WTC11 (cell line): ENCODE data around the gene NTPCR. TPM values are rescaled to one million over a fixed set of nuclear protein-coding genes. Genes with fewer than 3 reads are reported as not detected.

ENCODE experiments used
- ATAC-seq: fragments of 200-7000 bp; cut with Tn5 transposase; 2 replicates; pipeline ENCODE4 v1.10.0; 2021; ENCODE audit warnings: mild to moderate bottlenecking, moderate library complexity
- CTCF ChIA-PET: fragments of 300-600 bp; sonication (Branson Sonifier 250); formaldehyde crosslinking; loops from one replicate; lab custom pipeline; 2021; ENCODE audit warnings: antibody characterized with exemption; lab: Charles Lee
- POLR2A ChIA-PET: fragments of 350-600 bp; sonication (Branson Sonifier 250); formaldehyde crosslinking; loops from one replicate; lab custom pipeline; 2021; ENCODE audit warnings: antibody characterized with exemption; lab: Charles Lee
- DNase-seq: peaks from one replicate; pipeline ENCODE4 v3.0.0; 2021; ENCODE audit warnings: low spot score
- H3K27ac Mint-ChIP-seq: 2 replicates; pipeline ENCODE4 v1.8.0; 2021; ENCODE audit warnings: mixed read lengths
- H3K27me3 Mint-ChIP-seq: 2 replicates; pipeline ENCODE4 v1.8.0; 2021; ENCODE audit warnings: low read depth, mild to moderate bottlenecking, moderate library complexity, mixed read lengths
- H3K36me3 Mint-ChIP-seq: 2 replicates; pipeline ENCODE4 v1.8.0; 2021; ENCODE audit warnings: mixed read lengths
- H3K4me1 Mint-ChIP-seq: 2 replicates; pipeline ENCODE4 v1.8.0; 2022; ENCODE audit warnings: mixed read lengths
- H3K4me3 Mint-ChIP-seq: 2 replicates; pipeline ENCODE4 v1.8.0; 2021; ENCODE audit warnings: mild to moderate bottlenecking, moderate library complexity, mixed read lengths
- H3K9me3 Mint-ChIP-seq: 2 replicates; pipeline ENCODE4 v1.8.0; 2021; ENCODE audit warnings: mixed read lengths
- CBFB ChIP-seq: sonication (generic); formaldehyde crosslinking; IDR thresholded peaks from 2 replicates; pipeline ENCODE4 v1.8.1; 2022; ENCODE audit warnings: mild to moderate bottlenecking, low read depth, missing genetic modification reagents
- CTCF ChIP-seq: fragments of 200-600 bp; IDR thresholded peaks from 2 replicates; pipeline ENCODE4 v1.8.0; 2022; ENCODE audit warnings: antibody characterized with exemption
- EMX1 ChIP-seq: fragments of 250-450 bp; sonication (Bioruptor Pico); IDR thresholded peaks from 2 replicates; pipeline ENCODE4 v1.8.0; 2021; ENCODE audit warnings: mild to moderate bottlenecking
- ETV6 ChIP-seq: sonication (generic); formaldehyde crosslinking; IDR thresholded peaks from 2 replicates; pipeline ENCODE4 v1.8.1; 2022; ENCODE audit warnings: mild to moderate bottlenecking, missing genetic modification reagents
- FOXJ3 ChIP-seq: sonication (generic); formaldehyde crosslinking; IDR thresholded peaks from 2 replicates; pipeline ENCODE4 v1.9.0; 2021; ENCODE audit warnings: missing genetic modification reagents, mild to moderate bottlenecking, borderline replicate concordance
- HMGXB4 ChIP-seq: sonication (generic); formaldehyde crosslinking; IDR thresholded peaks from 2 replicates; pipeline ENCODE4 v1.8.1; 2023; ENCODE audit warnings: mild to moderate bottlenecking, moderate library complexity, missing genetic modification reagents
- KAT7 ChIP-seq: sonication (generic); formaldehyde crosslinking; IDR thresholded peaks from 2 replicates; pipeline ENCODE4 v1.8.1; 2023; ENCODE audit warnings: missing genetic modification reagents, mild to moderate bottlenecking, borderline replicate concordance
- MAX ChIP-seq: sonication (generic); formaldehyde crosslinking; IDR thresholded peaks from 2 replicates; pipeline ENCODE4 v1.8.0; 2022; ENCODE audit warnings: mild to moderate bottlenecking, missing genetic modification reagents
- NFATC4 ChIP-seq: fragments of 250-450 bp; sonication (Bioruptor Pico); IDR thresholded peaks from 2 replicates; pipeline ENCODE4 v1.9.0; 2021; ENCODE audit warnings: mild to moderate bottlenecking
- NR2C2 ChIP-seq: sonication (generic); formaldehyde crosslinking; IDR thresholded peaks from 2 replicates; pipeline ENCODE4 v1.8.0; 2022; ENCODE audit warnings: mild to moderate bottlenecking, missing genetic modification reagents
- RELA ChIP-seq: sonication (generic); formaldehyde crosslinking; IDR thresholded peaks from 2 replicates; pipeline ENCODE4 v1.8.1; 2022; ENCODE audit warnings: missing genetic modification reagents, mild to moderate bottlenecking, borderline replicate concordance
- SOX15 ChIP-seq: fragments of 250-450 bp; sonication (Bioruptor Pico); IDR thresholded peaks from 2 replicates; pipeline ENCODE4 v1.9.0; 2021; ENCODE audit warnings: mild to moderate bottlenecking
- TEAD4 ChIP-seq: sonication (generic); formaldehyde crosslinking; IDR thresholded peaks from 2 replicates; pipeline ENCODE4 v1.8.0; 2022; ENCODE audit warnings: mild to moderate bottlenecking, missing genetic modification reagents
- ZBTB21 ChIP-seq: sonication (generic); formaldehyde crosslinking; IDR thresholded peaks from 2 replicates; pipeline ENCODE4 v1.8.1; 2023; ENCODE audit warnings: mild to moderate bottlenecking, missing genetic modification reagents, borderline replicate concordance
- total RNA-seq: library from RNA; stranded (reverse); gene quantifications from 3 replicates; pipeline ENCODE4 v1.2.3, GENCODE V29; 2021
- TF ChIP-seq, protein P1 (sequence below): fragments of 250-450 bp; sonication (Bioruptor Pico); IDR thresholded peaks from 2 replicates; pipeline ENCODE4 v1.9.0; 2021; ENCODE audit warnings: mild to moderate bottlenecking, borderline replicate concordance
- TF ChIP-seq, protein P2 (sequence below): sonication (generic); formaldehyde crosslinking; conservative IDR thresholded peaks from 2 replicates; pipeline ENCODE4 v1.8.1; 2023; ENCODE audit warnings: mild to moderate bottlenecking, low read depth, missing genetic modification reagents, moderate library complexity
- TF ChIP-seq, protein P3 (sequence below): sonication (generic); formaldehyde crosslinking; IDR thresholded peaks from 2 replicates; pipeline ENCODE4 v1.8.0; 2022; ENCODE audit warnings: mild to moderate bottlenecking, missing genetic modification reagents
- TF ChIP-seq, protein P4 (sequence below): fragments of 250-450 bp; sonication (Bioruptor Pico); conservative IDR thresholded peaks from 2 replicates; pipeline ENCODE4 v1.9.0; 2021; ENCODE audit warnings: mild to moderate bottlenecking
- TF ChIP-seq, protein P5 (sequence below): fragments of 250-450 bp; sonication (Bioruptor Pico); IDR thresholded peaks from 2 replicates; pipeline ENCODE4 v1.8.0; 2021; ENCODE audit warnings: mild to moderate bottlenecking

Gene NTPCR
- total RNA-seq, 1 experiment from 2014 or later = 102 TPM

DNA sequence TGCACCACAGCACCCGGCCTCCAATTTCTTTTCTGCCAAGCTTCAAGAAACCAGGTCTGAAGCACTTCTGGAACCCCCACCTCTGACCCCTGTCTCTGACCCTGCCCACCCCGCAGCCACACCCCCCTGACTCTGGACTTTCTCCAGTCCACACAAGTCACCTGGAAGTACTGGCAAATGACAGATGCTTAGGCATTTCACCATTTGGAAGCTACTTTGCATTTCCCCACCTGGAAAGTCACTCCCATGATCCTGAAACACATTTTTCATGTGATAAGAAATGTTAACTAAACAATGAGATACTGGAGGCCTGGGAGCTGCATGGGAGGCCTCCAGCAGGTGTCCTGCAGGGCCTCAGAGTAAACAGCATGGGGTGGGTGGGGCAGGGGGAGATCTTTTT lies 45.7 kb downstream of the NTPCR start:
- ATAC-seq = no peak
- ChIA-PET CTCF (no interaction called here), POLR2A (no interaction called here)
- Mint-ChIP-seq H3K27me3 (peaks cover 4% of the 10 kb centered on the region; the same call in 1 of the 2 replicates), H3K36me3 (peaks cover 93% of the 10 kb centered on the region), H3K4me3 (no peak overlapping the region), H3K9me3 (peaks cover 39% of the 10 kb centered on the region), H3K27ac (no peak overlapping the region), H3K4me1 (0 out of 2 replicates have a peak, but pooled peaks cover 3% of the 10 kb centered on the region)
- TF ChIP-seq KAT7 (CRISPR knock-in tag) (no peak), NR2C2 (CRISPR knock-in tag) (no peak), CBFB (CRISPR knock-in tag) (no peak), NFATC4 (CRISPR knock-in tag) (no peak), TEAD4 (CRISPR knock-in tag) (no peak), HMGXB4 (CRISPR knock-in tag) (no peak)
- TF ChIP-seq, protein P1, sequence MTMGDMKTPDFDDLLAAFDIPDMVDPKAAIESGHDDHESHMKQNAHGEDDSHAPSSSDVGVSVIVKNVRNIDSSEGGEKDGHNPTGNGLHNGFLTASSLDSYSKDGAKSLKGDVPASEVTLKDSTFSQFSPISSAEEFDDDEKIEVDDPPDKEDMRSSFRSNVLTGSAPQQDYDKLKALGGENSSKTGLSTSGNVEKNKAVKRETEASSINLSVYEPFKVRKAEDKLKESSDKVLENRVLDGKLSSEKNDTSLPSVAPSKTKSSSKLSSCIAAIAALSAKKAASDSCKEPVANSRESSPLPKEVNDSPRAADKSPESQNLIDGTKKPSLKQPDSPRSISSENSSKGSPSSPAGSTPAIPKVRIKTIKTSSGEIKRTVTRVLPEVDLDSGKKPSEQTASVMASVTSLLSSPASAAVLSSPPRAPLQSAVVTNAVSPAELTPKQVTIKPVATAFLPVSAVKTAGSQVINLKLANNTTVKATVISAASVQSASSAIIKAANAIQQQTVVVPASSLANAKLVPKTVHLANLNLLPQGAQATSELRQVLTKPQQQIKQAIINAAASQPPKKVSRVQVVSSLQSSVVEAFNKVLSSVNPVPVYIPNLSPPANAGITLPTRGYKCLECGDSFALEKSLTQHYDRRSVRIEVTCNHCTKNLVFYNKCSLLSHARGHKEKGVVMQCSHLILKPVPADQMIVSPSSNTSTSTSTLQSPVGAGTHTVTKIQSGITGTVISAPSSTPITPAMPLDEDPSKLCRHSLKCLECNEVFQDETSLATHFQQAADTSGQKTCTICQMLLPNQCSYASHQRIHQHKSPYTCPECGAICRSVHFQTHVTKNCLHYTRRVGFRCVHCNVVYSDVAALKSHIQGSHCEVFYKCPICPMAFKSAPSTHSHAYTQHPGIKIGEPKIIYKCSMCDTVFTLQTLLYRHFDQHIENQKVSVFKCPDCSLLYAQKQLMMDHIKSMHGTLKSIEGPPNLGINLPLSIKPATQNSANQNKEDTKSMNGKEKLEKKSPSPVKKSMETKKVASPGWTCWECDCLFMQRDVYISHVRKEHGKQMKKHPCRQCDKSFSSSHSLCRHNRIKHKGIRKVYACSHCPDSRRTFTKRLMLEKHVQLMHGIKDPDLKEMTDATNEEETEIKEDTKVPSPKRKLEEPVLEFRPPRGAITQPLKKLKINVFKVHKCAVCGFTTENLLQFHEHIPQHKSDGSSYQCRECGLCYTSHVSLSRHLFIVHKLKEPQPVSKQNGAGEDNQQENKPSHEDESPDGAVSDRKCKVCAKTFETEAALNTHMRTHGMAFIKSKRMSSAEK (CRISPR knock-in tag) = no peak
- no peak for DNase-seq

- H3K27me3 Mint-ChIP-seq = peaks cover 2% of the 10 kb centered on the region; the same call in 1 of the 2 replicates
- H3K4me1 Mint-ChIP-seq = 0 out of 2 replicates have a peak, but pooled peaks cover 3% of the 10 kb centered on the region
- peaks cover 83% of the 10 kb centered on the region for H3K36me3 Mint-ChIP-seq
- no peak overlapping the region for H3K27ac Mint-ChIP-seq
- no peak for DNase-seq
- H3K9me3 Mint-ChIP-seq = peaks cover 34% of the 10 kb centered on the region
- CTCF ChIA-PET = no interaction called here
- no peak overlapping the region for H3K4me3 Mint-ChIP-seq
- peak; percentile 73 for ATAC-seq
- TF ChIP-seq, protein P2, sequence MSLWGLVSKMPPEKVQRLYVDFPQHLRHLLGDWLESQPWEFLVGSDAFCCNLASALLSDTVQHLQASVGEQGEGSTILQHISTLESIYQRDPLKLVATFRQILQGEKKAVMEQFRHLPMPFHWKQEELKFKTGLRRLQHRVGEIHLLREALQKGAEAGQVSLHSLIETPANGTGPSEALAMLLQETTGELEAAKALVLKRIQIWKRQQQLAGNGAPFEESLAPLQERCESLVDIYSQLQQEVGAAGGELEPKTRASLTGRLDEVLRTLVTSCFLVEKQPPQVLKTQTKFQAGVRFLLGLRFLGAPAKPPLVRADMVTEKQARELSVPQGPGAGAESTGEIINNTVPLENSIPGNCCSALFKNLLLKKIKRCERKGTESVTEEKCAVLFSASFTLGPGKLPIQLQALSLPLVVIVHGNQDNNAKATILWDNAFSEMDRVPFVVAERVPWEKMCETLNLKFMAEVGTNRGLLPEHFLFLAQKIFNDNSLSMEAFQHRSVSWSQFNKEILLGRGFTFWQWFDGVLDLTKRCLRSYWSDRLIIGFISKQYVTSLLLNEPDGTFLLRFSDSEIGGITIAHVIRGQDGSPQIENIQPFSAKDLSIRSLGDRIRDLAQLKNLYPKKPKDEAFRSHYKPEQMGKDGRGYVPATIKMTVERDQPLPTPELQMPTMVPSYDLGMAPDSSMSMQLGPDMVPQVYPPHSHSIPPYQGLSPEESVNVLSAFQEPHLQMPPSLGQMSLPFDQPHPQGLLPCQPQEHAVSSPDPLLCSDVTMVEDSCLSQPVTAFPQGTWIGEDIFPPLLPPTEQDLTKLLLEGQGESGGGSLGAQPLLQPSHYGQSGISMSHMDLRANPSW = no peak
- TF ChIP-seq, protein P3, sequence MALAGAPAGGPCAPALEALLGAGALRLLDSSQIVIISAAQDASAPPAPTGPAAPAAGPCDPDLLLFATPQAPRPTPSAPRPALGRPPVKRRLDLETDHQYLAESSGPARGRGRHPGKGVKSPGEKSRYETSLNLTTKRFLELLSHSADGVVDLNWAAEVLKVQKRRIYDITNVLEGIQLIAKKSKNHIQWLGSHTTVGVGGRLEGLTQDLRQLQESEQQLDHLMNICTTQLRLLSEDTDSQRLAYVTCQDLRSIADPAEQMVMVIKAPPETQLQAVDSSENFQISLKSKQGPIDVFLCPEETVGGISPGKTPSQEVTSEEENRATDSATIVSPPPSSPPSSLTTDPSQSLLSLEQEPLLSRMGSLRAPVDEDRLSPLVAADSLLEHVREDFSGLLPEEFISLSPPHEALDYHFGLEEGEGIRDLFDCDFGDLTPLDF (CRISPR knock-in tag) = no peak
- TF ChIP-seq SOX15 (no peak), MAX (CRISPR knock-in tag) (no peak), EMX1 (CRISPR knock-in tag) (no peak), ETV6 (no peak), RELA (CRISPR knock-in tag) (no peak), KAT7 (CRISPR knock-in tag) (no peak), TEAD4 (CRISPR knock-in tag) (no peak), ZBTB21 (CRISPR knock-in tag) (no peak), CTCF (no peak), FOXJ3 (CRISPR knock-in tag) (no peak)
- TF ChIP-seq, protein P4, sequence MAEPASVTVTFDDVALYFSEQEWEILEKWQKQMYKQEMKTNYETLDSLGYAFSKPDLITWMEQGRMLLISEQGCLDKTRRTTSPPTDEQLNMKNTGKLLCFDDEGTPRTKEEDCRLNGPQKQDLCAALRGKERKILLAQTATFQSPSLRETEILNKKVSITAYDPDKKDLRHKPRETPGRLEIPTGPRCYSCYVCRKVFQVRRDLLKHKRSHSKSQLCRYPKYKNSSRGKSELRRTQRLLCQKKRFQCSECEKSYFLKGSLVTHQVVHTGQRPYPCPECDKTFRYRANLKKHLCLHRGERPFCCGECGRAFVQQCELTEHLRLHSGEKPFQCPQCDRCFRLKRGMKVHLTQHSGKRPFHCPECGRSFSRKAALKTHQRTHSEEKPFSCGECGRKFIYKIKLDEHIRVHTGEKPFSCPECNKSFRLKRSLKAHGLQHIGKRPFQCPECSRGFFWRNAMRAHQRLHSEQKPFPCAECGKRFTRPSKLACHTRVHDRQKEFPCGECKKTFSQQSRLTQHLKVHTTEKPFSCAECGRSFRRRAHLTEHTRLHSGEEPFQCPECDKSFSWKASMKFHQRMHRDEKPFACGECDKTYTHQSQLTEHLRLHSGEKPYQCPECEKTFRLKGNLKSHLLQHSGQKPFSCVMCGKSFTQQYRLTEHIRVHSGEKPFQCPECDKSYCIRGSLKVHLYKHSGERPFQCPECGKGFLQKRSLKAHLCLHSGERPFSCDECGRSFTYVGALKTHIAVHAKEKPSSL (CRISPR knock-in tag) = no peak
- TF ChIP-seq, protein P5, sequence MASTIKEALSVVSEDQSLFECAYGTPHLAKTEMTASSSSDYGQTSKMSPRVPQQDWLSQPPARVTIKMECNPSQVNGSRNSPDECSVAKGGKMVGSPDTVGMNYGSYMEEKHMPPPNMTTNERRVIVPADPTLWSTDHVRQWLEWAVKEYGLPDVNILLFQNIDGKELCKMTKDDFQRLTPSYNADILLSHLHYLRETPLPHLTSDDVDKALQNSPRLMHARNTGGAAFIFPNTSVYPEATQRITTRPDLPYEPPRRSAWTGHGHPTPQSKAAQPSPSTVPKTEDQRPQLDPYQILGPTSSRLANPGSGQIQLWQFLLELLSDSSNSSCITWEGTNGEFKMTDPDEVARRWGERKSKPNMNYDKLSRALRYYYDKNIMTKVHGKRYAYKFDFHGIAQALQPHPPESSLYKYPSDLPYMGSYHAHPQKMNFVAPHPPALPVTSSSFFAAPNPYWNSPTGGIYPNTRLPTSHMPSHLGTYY (CRISPR knock-in tag) = no peak
- POLR2A ChIA-PET = no interaction called here
Observed at GRCh38 chr1:232998138-232998537, 47.7 kb downstream of the NTPCR start.
